Fibroblast of villous mesenchyme (primary cell): ENCODE measurements around the gene ANKRD45. TPM values are rescaled to one million over a fixed set of nuclear protein-coding genes. Genes with fewer than 3 reads are reported as not detected.
"Not testable (repeated sequence)": the region's sequence is repeated elsewhere in the genome, so short reads cannot be mapped to it uniquely, and the experiment has no call there.

Experiments
- DNase-seq: peaks from one replicate; pipeline ENCODE4 v3.0.0-alpha.2; 2010; ENCODE audit warnings: low read depth
- H3K4me3 ChIP-seq: 2 replicates; pipeline ENCODE4 v1.5.1; 2011; ENCODE audit warnings: low read depth, mild to moderate bottlenecking, low read length
- CTCF ChIP-seq: IDR thresholded peaks from 2 replicates; pipeline ENCODE4 v1.5.1; 2012; ENCODE audit warnings: low read depth, mild to moderate bottlenecking, low read length; ENCODE audit not compliant: insufficient read depth
- total RNA-seq: library from RNA; depleted of rRNA; stranded (reverse); fragments of >200 nt; gene quantifications from 2 replicates; pipeline ENCODE4 v1.2.3, GENCODE V29; 2012

Gene ANKRD45
- total RNA-seq, 1 donor: 0.43 TPM

- no peak overlapping the region for H3K4me3 ChIP-seq
- no peak for DNase-seq
- TF ChIP-seq CTCF: no peak
Measured at GRCh38 chr1:173580658-173581057, 89.0 kb downstream of the ANKRD45 start.

GRCh38 chr1:173580071-173580470 is 89.6 kb downstream of the ANKRD45 start:
- H3K4me3 ChIP-seq: no peak overlapping the region
- no peak for DNase-seq
- TF ChIP-seq CTCF: no peak

GRCh38 chr1:173573596-173573995 is 96.1 kb downstream of the ANKRD45 start:
- no peak for TF ChIP-seq CTCF
- H3K4me3 ChIP-seq: no peak overlapping the region
- DNase-seq: no peak

GRCh38 chr1:173572201-173572873 is 97.3 kb downstream of the ANKRD45 start:
- TF ChIP-seq CTCF: no peak
- no peak for DNase-seq
- no peak overlapping the region for H3K4me3 ChIP-seq

- TF ChIP-seq CTCF: no peak
- no peak for DNase-seq
- H3K4me3 ChIP-seq: no peak overlapping the region
Measured at GRCh38 chr1:173570370-173571007, 99.2 kb downstream of the ANKRD45 start.

- no peak for DNase-seq
- no peak overlapping the region for H3K4me3 ChIP-seq
- no peak for TF ChIP-seq CTCF
Measured at GRCh38 chr1:173568483-173568882, 101.2 kb downstream of the ANKRD45 start.

- H3K4me3 ChIP-seq, DNase-seq: not testable (repeated sequence)
Measured at GRCh38 chr1:173563846-173564245, 105.8 kb downstream of the ANKRD45 start.
